SU-DHL-6 (cell line): Measurements from ENCODE around the gene REPS2.

Experiments used
- H2AFZ ChIP-seq: fragments of 200-600 bp; sonication (generic); 2 replicates; pipeline ENCODE4 v1.6.1; 2014; ENCODE audit warnings: low read depth, mild to moderate bottlenecking, moderate library complexity, mixed read lengths, antibody characterized with exemption, low read length; ENCODE audit not compliant: severe bottlenecking
- H3F3A ChIP-seq: fragments of 200-600 bp; shearing (Covaris generic); 2 replicates; pipeline ENCODE4 v1.6.0; 2016; ENCODE audit warnings: antibody characterized with exemption, mild to moderate bottlenecking; ENCODE audit not compliant: insufficient read depth
- H3K27ac ChIP-seq: fragments of 200-600 bp; sonication (generic); 2 replicates; pipeline ENCODE4 v1.5.1; 2016; ENCODE audit warnings: low read depth, mild to moderate bottlenecking, low read length, moderate library complexity, mixed read lengths
- H3K27me3 ChIP-seq: fragments of 200-600 bp; sonication (generic), shearing (Covaris generic); 2 replicates; pipeline ENCODE4 v1.6.0; 2014; ENCODE audit warnings: mild to moderate bottlenecking, low read length
- H3K36me3 ChIP-seq: fragments of 200-600 bp; sonication (generic); 2 replicates; pipeline ENCODE4 v1.6.1; 2014; ENCODE audit warnings: mild to moderate bottlenecking, low read length, mixed read lengths
- H3K4me2 ChIP-seq: fragments of 300-600, 200-600 bp; shearing (Covaris generic), sonication (generic); 2 replicates; pipeline ENCODE4 v1.6.0; 2014; ENCODE audit warnings: low read length, low read depth, mild to moderate bottlenecking; ENCODE audit not compliant: poor library complexity, severe bottlenecking
- H3K4me3 ChIP-seq: fragments of 200-600 bp; sonication (generic); 2 replicates; pipeline ENCODE4 v1.5.1; 2014; ENCODE audit warnings: antibody characterized with exemption, low read length, mild to moderate bottlenecking, mixed read lengths; ENCODE audit not compliant: insufficient read depth, poor library complexity, severe bottlenecking
- H3K79me2 ChIP-seq: fragments of 200-600 bp; sonication (generic); 2 replicates; pipeline ENCODE4 v1.6.1; 2014; ENCODE audit warnings: mild to moderate bottlenecking, low read length, moderate library complexity; ENCODE audit not compliant: insufficient read depth
- H3K9ac ChIP-seq: fragments of 200-600 bp; sonication (generic); 2 replicates; pipeline ENCODE4 v1.7.0; 2014; ENCODE audit warnings: mild to moderate bottlenecking, low read length
- H3K9me2 ChIP-seq: fragments of 200-600 bp; sonication (generic); replicated peaks from 2 replicates; pipeline ENCODE4 v1.6.1; 2014; ENCODE audit warnings: low read length; ENCODE audit not compliant: insufficient read depth
- H3K9me3 ChIP-seq: fragments of 200-600 bp; sonication (generic); 2 replicates; pipeline ENCODE4 v1.6.1; 2014; ENCODE audit warnings: low read length, mixed read lengths; ENCODE audit not compliant: insufficient read depth
- H4K20me1 ChIP-seq: fragments of 200-600 bp; sonication (generic); 2 replicates; pipeline ENCODE4 v1.6.1; 2014; ENCODE audit warnings: low read depth, mild to moderate bottlenecking, antibody characterized with exemption, low read length, moderate library complexity, mixed read lengths
- EZH2phosphoT487 ChIP-seq: fragments of 200-600 bp; sonication (generic), shearing (Covaris generic); conservative IDR thresholded peaks from 2 replicates; pipeline ENCODE4 v1.6.1; 2018; ENCODE audit warnings: mild to moderate bottlenecking, antibody characterized with exemption, low read length, moderate library complexity, mixed read lengths
- TF ChIP-seq, protein P1 (sequence below): fragments of 200-600 bp; sonication (generic); IDR thresholded peaks from one replicate; pipeline ENCODE4 v1.5.1; 2017; ENCODE audit warnings: antibody characterized with exemption, mild to moderate bottlenecking, low read length, moderate library complexity; ENCODE audit not compliant: insufficient read depth, poor library complexity, severe bottlenecking

REPS2 gene

DNA sequence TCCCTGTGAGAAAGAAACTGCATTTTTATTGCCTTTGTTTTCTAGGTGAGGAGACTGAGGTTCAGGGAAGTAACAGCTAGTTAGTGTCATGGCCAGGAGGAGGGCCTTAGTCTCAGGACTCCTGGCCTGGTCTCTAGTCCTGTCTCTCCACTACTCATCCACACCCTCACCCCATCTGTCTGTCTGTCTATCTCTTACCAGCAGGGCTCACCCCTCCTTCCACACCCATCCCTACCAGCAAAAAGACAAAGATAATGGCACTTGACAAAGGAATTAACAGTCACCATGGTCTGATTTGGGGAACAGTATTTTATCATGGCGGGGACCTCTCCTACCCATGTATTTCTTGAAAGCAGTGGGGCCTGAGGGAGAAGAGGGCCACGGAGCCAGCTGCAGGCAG is 125.8 kb downstream of the REPS2 start:
- Histone ChIP-seq H3K9me3 (no peaks in the 10 kb centered on the region), H3K36me3 (no peaks in the 10 kb centered on the region), H2AFZ (no peak overlapping the region), H3K4me2 (no peak overlapping the region), H3K27me3 (no peaks in the 10 kb centered on the region), H3K79me2 (no peaks in the 10 kb centered on the region), H3K4me3 (no peak overlapping the region), H3K9ac (no peak overlapping the region), H3F3A (no peaks in the 10 kb centered on the region), H4K20me1 (no peaks in the 10 kb centered on the region), H3K27ac (no peak overlapping the region), H3K9me2 (no peaks in the 10 kb centered on the region)
- TF ChIP-seq, protein P1, sequence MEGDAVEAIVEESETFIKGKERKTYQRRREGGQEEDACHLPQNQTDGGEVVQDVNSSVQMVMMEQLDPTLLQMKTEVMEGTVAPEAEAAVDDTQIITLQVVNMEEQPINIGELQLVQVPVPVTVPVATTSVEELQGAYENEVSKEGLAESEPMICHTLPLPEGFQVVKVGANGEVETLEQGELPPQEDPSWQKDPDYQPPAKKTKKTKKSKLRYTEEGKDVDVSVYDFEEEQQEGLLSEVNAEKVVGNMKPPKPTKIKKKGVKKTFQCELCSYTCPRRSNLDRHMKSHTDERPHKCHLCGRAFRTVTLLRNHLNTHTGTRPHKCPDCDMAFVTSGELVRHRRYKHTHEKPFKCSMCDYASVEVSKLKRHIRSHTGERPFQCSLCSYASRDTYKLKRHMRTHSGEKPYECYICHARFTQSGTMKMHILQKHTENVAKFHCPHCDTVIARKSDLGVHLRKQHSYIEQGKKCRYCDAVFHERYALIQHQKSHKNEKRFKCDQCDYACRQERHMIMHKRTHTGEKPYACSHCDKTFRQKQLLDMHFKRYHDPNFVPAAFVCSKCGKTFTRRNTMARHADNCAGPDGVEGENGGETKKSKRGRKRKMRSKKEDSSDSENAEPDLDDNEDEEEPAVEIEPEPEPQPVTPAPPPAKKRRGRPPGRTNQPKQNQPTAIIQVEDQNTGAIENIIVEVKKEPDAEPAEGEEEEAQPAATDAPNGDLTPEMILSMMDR, result no peak
- no peak for TF ChIP-seq EZH2phosphoT487

DNA sequence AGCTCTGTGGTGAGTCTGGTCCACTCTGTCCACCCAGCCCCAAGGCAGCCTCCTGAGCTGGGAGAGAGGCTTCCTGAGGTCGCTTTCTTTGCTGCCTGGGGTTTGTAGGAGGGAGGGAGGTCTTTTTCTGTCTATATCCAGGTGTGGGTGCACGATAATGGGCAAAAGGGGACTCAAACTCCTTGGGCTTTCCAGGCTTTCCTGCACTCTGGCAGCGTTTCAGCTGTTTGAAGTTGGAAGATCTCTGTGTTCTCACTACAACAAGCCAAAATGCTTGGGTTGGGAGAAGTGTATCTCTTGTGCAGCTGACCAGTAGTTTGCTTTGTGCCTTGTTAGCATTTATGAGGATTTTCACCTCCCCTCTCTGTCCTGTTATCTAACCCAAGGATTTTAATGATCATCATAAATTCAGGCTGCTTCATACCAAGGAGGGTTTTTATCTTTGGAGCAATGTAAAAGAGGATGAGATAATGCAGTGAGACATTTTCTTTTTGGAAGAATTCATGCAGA is 126.3 kb downstream of the REPS2 start:
- no peak overlapping the region for H2AFZ ChIP-seq
- no peaks in the 10 kb centered on the region for H3K79me2 ChIP-seq
- H4K20me1 ChIP-seq, result no peaks in the 10 kb centered on the region
- TF ChIP-seq EZH2phosphoT487, result no peak
- no peaks in the 10 kb centered on the region for H3F3A ChIP-seq
- no peaks in the 10 kb centered on the region for H3K27me3 ChIP-seq
- H3K36me3 ChIP-seq, result no peaks in the 10 kb centered on the region
- H3K9me2 ChIP-seq, result no peaks in the 10 kb centered on the region
- no peaks in the 10 kb centered on the region for H3K9me3 ChIP-seq
- no peak overlapping the region for H3K4me3 ChIP-seq
- H3K9ac ChIP-seq, result no peak overlapping the region
- H3K4me2 ChIP-seq, result no peak overlapping the region
- H3K27ac ChIP-seq, result no peak overlapping the region

DNA sequence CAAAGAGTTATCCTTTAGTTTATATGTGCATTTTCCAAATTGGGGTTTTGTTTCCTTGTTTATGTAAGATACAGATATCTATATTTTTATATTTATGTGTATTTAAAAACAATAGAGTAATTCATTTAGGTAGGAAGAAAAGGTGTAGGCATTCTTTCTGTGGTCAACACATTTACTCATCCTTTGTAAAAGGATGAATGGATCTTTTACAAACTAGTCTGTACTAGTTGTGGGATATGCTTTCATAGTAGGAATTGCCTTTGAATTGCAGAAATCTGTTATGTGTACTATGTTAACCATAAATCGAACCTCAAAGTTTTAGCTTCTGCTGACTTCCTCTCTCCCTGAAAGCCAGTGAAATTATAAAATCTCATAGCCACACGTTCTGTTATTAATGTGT is 128.5 kb downstream of the REPS2 start:
- H3K9me3 ChIP-seq, result no peaks in the 10 kb centered on the region
- no peak overlapping the region for H3K4me3 ChIP-seq
- H2AFZ ChIP-seq, result no peak overlapping the region
- H3K27me3 ChIP-seq, result no peaks in the 10 kb centered on the region
- no peak overlapping the region for H3K4me2 ChIP-seq
- no peaks in the 10 kb centered on the region for H3K36me3 ChIP-seq
- no peak overlapping the region for H3K27ac ChIP-seq
- H3K9me2 ChIP-seq, result no peaks in the 10 kb centered on the region
- TF ChIP-seq EZH2phosphoT487, result no peak
- TF ChIP-seq, protein P1, result no peak
- no peaks in the 10 kb centered on the region for H4K20me1 ChIP-seq
- no peaks in the 10 kb centered on the region for H3K79me2 ChIP-seq
- no peaks in the 10 kb centered on the region for H3F3A ChIP-seq
- H3K9ac ChIP-seq, result no peak overlapping the region

DNA sequence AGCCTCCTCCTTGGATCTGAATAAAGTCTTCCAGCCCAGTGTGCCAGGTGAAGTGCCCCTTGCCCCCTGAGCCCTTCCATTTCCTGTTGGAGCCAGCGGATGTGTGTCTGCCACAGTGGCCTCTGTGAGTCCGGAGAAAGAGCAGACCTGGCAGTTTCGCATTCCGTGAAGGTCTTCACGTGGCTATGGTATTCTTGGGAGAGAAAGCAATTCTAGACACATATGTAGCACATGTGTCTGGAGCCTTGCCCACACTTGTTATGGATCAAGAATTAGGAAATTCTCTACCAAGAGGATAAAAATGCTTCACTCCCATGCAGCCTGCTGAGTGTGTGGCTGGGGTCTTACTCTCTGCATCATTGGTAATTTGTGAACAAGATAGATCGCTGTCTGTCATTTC is 130.9 kb downstream of the REPS2 start:
- Histone ChIP-seq H2AFZ (no peak overlapping the region), H4K20me1 (no peaks in the 10 kb centered on the region), H3K4me2 (no peak overlapping the region), H3K9ac (no peak overlapping the region), H3K36me3 (no peaks in the 10 kb centered on the region), H3K27me3 (no peaks in the 10 kb centered on the region), H3K79me2 (no peaks in the 10 kb centered on the region), H3K9me3 (no peaks in the 10 kb centered on the region), H3K27ac (no peak overlapping the region), H3F3A (no peaks in the 10 kb centered on the region), H3K4me3 (no peak overlapping the region), H3K9me2 (no peaks in the 10 kb centered on the region)
- TF ChIP-seq, protein P1, result no peak
- no peak for TF ChIP-seq EZH2phosphoT487
